GM10248 (cell line): ENCODE data around the gene ST8SIA6.

ENCODE experiments used
- CTCF ChIA-PET: fragments of 300-600 bp; sonication (Branson Sonifier 250); formaldehyde crosslinking; extraction: SDS; loops from one replicate; lab custom pipeline; 2021; ENCODE audit warnings: antibody characterized with exemption; lab: Yijun Ruan, JAX
- POLR2A ChIA-PET: fragments of 350-650 bp; sonication (Branson Sonifier 250); formaldehyde crosslinking; extraction: SDS; loops from one replicate; lab custom pipeline; 2020; ENCODE audit warnings: antibody characterized with exemption; lab: Yijun Ruan, JAX
- DNase-seq: peaks from one replicate; pipeline ENCODE4 v3.0.0; 2012; ENCODE audit errors: extremely low spot score
- TF ChIP-seq, protein P1 (sequence below): IDR thresholded peaks from 2 replicates; pipeline ENCODE4 v1.5.1; 2012; ENCODE audit warnings: mild to moderate bottlenecking, low read depth; ENCODE audit errors: extremely low read depth, missing control alignments, control extremely low read depth

The ST8SIA6 gene

DNA sequence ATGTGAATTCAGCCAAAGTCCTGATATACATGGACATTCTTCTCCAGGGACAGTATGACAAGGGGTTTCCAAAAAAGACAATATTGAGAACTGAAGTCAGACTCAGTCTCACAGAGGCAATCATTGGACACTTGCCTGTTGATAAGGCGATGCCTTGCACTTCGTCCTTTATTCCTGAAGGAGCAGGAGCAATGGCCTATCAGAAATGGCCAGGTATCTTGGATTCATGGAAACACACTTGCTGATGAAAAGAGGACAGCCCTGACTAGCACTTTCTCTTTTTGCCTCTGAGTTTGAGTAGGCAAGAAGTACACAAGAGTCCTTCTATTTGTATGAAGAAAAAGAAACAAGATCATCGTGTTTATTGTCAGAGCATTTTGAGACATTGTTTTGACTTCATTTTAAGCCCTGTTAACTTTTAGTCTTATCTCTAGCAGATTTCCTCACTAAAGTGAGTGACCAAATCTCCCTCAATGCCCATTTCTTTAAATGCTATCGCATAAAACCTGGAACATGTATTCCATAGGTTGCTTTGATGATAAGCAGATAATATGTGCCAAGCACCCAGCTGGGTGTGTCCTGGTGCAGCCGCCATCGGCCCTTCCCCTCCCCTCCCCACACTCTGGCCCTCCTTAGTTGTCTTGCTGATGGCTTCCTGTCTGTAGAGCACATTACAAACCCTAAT, 26.6 kb downstream of the ST8SIA6 start:
- TF ChIP-seq, protein P1, sequence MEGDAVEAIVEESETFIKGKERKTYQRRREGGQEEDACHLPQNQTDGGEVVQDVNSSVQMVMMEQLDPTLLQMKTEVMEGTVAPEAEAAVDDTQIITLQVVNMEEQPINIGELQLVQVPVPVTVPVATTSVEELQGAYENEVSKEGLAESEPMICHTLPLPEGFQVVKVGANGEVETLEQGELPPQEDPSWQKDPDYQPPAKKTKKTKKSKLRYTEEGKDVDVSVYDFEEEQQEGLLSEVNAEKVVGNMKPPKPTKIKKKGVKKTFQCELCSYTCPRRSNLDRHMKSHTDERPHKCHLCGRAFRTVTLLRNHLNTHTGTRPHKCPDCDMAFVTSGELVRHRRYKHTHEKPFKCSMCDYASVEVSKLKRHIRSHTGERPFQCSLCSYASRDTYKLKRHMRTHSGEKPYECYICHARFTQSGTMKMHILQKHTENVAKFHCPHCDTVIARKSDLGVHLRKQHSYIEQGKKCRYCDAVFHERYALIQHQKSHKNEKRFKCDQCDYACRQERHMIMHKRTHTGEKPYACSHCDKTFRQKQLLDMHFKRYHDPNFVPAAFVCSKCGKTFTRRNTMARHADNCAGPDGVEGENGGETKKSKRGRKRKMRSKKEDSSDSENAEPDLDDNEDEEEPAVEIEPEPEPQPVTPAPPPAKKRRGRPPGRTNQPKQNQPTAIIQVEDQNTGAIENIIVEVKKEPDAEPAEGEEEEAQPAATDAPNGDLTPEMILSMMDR = no peak
- no peak for DNase-seq
- CTCF ChIA-PET = interaction anchor here (1.5 to 2.2 kb wide), 2 partner anchors 16 to 23 kb away, joined by 3 to 5 read pairs; no protein-coding TSS in a partner anchor
- POLR2A ChIA-PET = no interaction called here

GRCh38 chr10:17427201-17427600, 27.2 kb downstream of the ST8SIA6 start:
- ChIA-PET CTCF (no interaction called here), POLR2A (no interaction called here)
- no peak for DNase-seq

DNA sequence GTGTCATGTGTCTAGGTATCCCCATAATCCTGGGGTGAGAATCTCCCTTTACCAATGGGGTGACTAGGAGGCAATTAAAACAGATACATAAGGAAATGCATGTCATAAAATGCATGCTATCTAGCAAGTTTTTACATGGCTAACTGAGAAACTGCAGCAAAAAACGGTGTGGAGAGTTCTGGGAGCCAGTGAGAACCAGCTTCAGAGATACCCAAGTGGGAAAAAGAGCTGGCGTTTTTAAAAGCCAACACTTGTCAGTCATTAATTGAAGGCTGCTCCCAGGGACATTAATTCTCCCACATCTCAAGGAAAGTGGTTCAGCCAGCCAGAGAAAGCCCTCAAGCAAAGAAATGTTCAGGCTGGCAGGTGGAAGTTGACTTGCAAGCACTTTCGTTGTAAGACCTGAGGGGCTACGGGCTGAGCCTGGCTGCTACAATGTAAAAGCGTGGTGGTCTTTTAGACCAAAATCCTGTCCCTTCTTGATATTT, 28.1 kb downstream of the ST8SIA6 start:
- POLR2A ChIA-PET = no interaction called here
- TF ChIP-seq, protein P1 = no peak
- no peak for DNase-seq
- CTCF ChIA-PET = no interaction called here

More at GRCh38 chr10:17427201-17427600, 27.2 kb downstream of the ST8SIA6 start:
- TF ChIP-seq, protein P1 = no peak

- ChIA-PET POLR2A (no interaction called here), CTCF (no interaction called here)
- TF ChIP-seq, protein P1 = no peak
- no peak for DNase-seq
These were observed 28.7 kb downstream of the ST8SIA6 start for GRCh38 chr10:17425584-17426262.

DNA sequence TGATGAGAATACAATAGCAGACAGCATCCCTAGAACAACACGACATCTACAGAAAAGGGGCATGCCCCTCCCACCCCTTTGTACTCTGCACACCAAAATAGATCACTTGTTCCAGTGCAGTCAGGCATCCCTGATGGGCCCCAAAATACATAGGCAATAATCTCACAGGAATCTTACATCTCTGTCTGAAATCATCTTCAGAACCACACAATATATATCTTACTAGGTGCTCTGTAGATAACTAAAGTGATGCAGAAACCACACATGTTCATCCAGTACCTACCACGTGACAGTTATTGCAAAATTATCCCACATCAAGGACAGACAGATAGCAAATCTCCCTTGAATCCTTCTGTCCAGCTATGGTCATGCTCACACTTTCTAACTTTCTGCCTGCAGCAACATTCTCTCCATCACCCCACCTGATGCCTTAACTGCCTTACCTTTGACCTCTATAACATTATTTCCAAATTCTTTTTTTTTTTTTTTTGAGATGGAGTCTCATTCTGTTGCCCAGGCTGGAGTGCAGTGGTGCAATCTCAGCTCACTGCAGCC, 30.7 kb downstream of the ST8SIA6 start:
- TF ChIP-seq, protein P1 = no peak
- CTCF ChIA-PET = no interaction called here
- no peak for DNase-seq
- POLR2A ChIA-PET = no interaction called here

GRCh38 chr10:17422931-17423330, 31.5 kb downstream of the ST8SIA6 start:
- TF ChIP-seq, protein P1 = no peak
- ChIA-PET CTCF (interaction anchor here (0.9 kb wide), 1 partner anchor 14 kb away, joined by 3 read pairs; no protein-coding TSS in a partner anchor), POLR2A (no interaction called here)
- DNase-seq = no peak
